DMS53 (cell line): ENCODE measurements around the gene ICAM5.
"Not testable (repeated sequence)": the region's sequence is repeated elsewhere in the genome, so short reads cannot be mapped to it uniquely, and the experiment has no call there.

Source experiments
- DNase-seq: peaks from one replicate; lab custom pipeline; 2025; lab: John Stamatoyannopoulos, UW

The ICAM5 gene

DNA sequence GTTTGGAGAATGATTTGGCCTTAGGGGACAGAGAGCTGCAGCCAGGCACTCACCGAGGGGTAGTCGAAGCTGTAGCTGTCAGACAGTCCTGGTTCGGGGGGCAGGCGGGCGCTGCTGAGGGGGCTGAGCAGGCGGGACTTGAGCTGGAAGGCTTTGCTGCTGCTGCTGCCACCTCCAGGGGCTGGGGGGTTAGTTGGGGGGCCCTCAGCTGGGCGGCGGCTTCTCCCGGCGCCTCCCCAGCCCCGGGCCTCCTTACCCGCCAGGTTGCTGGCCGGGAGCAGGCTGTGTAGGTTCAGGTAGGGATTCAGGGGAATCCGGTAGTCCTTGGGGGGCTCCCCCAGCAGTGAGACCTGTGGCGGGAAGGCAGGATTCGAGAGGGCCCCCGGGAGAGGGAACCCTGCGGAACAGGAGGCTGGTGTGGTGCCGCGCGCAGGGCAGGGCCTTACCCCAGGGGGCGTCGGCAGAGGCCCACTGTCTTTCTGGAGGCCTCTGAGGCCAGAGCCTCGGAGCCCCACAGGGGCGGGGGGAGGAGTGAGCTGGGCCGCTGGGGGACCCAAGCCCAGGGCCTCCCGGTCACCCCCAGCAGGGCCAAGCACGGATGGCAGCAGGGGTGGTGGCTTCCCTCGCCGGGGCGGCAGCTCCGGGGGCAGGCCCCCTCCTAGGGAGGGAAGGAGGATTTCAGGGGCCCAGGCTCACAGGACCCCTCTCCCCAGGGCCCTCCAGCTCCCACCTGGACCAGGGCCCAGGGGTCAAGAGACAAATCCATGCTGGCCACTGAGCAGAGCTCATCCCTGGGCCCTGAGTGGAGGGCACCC lies 31.1 kb downstream of the ICAM5 start:
- DNase-seq, result no peak

DNA sequence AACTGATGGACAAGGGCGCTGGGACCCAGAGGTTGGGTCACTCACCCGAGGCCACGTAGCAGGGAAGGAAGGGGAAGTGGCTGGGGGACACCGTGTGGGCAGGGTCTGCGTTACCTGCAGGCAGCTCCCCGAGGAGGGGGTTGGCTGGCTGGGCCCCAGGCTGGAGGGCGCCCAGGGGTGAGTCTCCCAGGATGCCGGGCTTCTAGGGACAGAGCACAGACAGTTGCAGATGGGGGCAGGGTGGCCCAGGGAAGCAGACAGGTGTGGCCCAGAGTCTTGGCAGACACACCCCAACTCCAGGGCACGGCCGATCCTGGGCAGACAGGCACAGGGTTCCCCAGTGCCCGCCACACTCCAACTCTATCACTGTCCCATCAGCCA lies 31.7 kb downstream of the ICAM5 start:
- no peak for DNase-seq

DNA sequence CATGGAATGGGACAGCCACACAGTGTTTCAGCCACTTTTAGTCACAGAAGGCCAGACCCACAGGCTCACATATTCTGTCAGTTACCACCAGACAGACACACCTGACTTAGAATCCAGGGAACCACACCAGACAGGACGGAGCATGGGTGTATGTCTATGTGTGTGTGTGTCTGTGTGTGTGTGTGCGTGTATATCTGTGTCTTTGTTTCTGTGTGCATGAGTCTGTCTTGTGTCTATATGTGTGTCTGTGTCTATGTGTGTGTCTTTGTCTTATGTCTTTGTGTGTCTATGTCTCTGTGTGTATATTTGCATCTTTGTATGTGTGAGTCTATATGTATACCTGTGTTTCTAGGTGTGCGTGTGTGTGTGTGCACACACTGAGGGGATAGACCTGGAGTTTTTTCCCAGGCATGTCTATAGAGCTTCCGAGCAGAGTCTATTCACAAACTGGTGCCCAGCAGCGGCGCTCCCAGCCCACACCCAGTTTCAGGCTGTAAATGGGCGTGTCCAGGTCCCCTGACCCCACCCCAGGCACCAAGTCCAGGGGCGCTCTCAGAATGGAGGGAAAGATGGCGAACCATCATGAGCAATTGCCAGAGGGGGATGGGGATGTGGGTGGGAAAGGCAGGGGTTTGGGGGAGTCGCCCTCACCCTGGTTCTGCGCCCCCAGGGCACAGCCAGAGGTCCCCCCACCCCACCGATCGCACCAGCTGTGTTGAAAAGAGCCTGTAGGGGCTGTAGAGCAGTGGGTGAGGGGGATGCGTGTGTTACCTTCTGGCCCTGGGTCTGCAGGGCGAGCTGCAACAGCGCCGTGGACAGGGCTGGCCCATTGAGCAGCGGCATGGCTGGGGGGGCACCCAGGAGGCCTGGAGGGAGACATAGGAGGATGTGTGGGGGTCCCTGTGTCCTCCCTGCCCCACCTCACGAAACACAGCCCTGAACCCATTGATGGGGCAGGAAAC lies 32.4 kb downstream of the ICAM5 start:
- DNase-seq, result no peak

DNA sequence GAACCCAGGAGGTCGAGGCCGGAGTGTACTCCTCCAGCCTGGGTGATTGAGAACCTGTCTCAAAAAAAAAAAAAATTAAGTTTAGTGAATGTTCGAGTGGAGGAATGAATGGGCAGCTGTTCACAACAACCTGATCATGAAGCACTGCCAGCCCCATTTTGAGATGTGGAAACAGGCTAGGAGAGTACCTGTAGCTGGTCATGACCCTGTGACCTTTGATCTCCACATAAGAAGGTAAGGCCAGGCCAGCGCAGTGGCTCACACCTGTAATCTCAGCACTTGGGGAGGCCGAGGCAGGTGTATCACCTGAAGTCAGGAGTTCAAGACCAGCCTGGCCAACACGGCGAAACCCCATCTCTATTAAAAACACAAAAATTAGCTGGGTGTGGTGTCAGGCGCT lies 36.0 kb downstream of the ICAM5 start:
- DNase-seq, result no peak

DNA sequence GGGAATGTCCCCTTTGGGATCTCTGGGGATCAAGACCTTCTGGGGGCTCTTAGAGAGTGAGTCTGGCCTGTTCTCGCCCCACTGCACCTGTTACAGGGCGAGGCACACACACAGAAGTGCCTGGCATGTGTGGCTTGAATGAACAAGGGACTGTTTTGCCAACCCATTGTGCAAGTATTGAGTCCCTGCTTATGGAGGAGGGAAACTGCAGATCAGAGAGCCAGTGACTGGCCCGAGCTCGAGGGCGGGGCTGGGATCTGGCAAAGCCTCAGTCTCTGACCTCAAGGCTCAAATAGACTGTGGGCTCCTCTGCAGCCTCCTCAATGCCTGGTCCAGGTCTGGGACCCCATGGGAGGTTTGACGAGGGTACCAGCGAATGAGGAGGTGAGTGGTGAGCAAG lies 38.0 kb downstream of the ICAM5 start:
- no peak for DNase-seq

DNA sequence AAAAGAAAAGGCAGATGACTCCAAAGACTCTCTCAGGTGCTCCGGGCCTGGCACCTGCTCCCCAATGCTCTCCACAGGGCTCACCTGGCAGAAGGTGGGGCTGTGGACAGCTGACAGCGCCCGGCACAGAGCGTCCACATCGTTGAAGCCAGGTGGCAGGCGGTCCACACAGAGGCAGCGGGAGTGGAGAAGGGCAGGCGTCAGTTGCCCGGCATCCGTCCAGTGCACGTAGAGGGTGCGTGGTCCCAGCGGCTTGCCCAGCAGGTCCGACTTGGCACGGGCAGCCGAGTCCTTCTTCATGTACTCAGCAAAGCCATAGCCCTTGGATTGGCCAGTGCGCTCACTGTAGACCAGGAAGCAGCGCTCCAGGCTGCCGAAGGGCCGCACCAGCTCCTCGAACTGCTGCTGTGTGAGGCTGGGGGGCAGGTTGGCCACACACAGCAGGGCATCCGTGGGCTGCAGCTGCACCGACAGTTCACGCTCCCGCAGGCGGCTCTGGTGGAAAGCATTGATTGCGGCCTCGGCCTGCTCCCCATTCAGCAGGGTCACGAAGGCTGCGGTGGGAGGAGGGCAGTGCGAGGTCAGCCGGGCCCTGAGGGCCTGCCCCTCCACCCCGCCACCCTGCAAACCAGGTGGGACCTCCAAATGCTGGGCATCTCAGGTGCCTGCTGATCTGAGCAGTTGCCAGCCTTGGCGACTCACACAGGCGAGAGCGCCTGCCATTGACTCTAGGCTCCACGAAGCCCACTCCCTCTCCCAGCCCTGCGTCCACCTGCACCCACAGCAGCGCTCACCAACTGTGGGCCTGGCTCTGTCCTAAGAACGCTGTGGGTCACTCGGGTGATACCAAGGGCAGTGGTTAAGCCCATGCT lies 39.0 kb downstream of the ICAM5 start:
- DNase-seq, result no peak

DNA sequence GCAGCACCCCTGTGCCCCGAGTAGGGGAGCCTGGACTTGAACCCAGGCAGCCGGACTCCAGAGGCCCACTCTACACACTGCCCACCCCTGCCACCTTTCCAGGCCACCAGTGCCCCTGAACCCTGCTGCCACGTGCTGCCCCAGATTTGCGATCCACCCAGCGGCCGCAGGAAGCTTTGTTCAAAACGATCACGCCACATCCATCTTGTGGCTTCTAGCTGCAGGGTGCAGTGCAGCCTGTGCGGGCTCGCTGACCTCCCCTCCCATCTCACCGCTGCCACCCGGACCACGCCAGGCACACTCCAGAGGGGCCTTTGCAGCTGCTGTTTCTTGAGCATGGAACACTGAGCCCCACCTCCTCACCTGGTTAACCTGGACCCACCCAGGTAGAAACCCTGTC lies 39.8 kb downstream of the ICAM5 start:
- no peak for DNase-seq

DNA sequence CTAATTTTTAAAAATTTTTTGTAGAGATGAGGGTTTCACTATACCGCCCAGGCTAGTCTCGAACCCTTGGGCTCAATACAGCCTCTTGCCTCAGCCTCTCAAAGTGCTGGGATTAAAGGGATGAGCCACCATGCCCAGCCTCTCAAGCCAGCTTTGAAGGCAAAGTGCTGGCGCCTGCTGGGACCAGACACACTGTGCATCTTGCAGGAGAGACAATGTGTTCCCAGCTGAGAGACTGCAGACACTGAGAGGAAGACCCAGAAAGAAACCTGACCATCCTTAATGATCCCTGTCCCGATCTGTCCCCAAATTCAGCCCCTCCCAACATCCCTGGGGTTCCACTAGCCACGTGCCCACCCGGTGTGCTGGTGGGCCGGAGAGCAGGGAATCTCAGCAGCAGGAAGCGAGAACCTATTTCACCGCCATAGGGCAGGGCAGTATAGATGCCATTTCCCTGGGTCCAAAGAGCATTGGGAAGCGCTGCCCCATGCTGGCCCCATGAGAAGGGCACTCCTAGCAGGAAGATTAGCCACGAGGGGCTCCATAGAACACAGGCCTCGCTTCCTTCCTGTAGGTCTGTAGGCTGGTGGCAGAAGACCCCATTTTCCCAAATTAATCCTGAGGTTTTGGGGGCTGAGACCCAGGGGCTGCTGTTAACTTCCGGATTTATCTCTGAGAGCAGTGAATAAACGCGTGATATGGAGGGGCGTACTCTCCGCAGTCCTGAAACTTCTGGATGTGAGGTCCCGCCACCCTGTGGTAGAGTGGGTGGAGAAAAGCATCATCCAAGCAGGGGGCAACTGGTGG lies 42.6 kb downstream of the ICAM5 start:
- peak; percentile 40 for DNase-seq

DNA sequence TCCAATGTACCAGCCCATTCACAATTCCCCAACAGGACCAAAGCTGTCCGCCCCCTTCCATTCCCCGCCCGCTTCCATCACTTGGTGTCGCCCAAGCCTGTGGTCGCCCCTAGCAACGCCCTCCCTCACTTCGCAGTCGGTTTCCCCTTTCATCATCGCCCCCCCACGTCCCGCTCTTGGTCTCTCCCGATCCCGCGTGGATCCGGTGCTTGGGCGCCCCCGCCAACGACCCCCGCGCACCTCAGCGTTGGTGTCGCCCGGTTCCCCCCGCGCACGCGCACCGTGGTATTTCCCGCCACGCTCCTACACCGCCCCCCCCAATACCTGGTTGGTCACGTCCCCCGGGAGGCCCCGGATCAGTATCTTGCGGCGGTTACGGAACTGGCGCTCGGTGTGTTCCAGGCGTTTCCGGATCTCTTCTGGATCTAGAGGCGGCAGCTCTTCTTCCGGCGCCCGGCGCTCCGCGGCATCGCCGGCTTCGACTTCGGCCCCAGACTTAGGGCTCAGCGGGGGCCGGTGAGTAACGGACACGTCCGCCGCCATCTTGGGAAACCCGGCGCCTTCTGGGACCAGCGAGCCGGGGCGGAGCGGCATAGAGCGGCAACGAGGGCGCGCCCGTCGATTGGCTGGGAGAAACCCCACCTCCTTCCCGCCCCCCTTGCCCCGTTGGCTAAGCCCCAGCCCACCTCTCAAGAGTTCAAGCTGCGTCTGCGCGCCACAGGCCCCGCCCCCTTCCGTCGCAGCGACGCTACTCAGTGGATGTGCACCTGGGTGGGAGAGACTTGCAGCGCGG lies 43.4 kb downstream of the ICAM5 start, which contains the start of gene RAVER1:
TSS of gene RAVER1 (minus strand) at position 565 of the 793 bp plus-strand sequence. CDS start at position 543, 22 bp downstream.
- peak; percentile 97 for DNase-seq

DNA sequence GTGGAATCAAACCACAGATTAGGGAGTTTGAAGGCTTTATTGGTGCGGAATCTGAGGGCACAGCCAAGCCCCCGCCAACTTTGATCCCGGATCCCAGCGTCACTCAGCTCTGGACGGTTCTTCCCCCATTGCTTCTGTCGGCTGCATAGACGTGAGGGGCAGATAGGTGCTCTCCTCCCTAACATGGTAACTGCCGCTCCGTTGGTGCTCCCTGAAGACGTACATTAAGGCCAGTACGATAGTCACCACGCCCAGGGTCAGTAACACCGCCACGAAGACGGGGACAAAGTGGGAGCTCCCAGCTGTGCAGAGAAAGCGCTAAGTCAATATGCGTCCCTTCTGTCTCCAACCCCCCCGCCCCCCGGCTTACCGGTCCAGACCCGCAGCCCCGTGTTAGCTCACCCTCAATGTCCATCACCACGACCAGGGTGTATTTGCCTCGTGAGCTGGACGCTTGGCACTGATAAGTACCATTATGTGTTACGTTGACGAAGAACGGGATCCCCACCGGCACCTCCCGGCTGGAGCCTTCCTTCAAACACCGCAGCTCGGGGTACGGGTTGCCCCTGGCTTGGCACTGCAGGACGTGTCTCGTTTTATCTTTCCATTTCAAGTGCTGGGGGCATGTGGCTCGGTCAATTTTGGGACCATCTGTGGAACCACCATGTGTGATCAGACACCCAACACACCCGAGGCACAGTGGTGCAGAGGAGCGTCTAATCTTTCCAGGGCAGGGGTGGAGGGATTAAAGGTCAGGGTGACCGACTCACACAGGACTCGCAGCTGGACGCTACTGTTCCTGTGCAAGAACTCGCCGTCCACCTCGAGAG lies 44.2 kb downstream of the ICAM5 start:
- DNase-seq, result peak; percentile 84

DNA sequence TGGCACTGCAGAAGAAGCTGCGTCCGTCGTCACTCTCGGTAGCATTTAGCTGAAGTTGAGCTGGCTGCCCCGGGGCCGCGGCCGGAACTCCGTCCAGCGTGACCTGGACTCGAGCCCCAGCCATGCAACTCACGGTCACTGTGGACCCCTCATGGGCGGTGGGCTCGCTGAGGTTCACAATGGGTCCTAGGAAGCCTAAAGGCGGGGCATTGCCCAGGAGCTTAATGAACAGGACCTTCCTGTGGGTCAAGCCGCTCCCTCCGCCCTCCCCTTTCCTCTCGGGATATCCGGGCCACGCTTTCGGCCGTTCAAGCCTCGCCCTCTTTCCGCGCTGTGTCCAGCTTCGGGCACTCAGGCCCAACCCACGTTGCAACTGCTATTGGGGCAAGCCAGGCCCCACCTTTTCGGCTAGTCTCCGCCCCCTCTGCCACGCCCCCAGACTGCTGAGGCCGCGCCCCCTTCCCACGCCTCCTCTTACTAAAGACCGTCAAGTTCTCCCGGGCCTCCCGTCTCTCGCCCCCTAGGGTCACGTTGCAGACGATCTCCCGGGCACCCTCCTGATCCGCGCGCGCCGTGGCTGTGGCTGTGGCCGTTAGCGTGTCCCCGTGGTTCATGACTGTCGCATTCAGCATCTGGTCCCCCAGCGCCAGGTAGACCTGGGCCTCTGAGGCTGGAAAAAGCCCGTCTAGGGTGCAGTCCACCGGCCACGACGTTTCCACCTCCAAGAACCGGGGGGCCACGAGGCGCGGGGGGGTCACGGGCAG lies 45.0 kb downstream of the ICAM5 start:
- peak; percentile 92 for DNase-seq

DNA sequence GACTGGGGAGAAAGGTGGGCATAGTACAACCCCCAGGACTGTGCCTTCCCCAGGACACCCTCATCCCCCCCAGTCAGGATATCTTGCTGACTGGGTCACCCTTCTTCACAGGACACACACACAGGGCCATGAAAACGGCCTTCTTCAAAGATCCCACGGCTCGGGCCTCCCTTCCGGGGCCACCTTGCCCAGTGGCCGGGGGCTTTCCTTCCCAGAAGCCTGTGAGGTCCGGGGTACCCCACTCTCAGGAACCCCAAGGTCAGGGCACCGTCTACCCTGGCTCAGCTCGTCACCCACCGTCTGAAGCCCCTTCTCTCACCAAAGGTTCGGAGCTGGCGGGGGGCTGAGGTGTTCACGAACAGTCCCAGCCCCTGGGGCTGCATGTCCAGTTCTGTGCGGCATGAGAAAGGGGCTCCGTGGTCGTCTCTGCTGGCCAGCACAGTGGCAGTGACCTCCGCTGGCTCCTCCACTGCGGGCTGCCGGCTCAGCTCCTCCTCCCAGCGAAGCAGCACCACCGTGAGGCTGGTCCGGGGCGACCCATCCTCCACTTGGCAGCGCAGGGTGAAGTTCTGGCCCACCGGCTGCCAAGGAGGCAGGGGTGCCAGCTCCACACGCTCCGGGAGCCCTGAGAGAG lies 45.7 kb downstream of the ICAM5 start:
- DNase-seq, result no peak

DNA sequence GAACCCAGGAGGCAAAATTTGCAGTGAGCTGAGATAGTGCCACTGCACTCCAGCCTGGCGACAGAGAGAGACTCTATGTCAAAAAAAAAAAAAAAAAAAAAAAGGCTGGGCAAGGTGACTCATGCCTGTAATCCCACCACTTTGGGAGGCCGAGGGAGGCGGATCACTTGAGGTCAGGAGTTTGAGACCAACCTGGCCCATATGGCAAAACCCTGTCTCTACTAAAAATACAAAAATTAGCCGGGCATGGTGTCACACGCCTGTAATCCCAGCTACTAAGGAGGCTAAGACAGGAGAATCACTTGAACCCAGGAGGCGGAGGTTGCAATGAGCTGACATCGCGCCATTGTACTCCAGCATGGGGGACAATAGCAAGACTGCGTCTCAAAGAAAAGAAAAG lies 47.0 kb downstream of the ICAM5 start:
- DNase-seq, result not testable (repeated sequence)

DNA sequence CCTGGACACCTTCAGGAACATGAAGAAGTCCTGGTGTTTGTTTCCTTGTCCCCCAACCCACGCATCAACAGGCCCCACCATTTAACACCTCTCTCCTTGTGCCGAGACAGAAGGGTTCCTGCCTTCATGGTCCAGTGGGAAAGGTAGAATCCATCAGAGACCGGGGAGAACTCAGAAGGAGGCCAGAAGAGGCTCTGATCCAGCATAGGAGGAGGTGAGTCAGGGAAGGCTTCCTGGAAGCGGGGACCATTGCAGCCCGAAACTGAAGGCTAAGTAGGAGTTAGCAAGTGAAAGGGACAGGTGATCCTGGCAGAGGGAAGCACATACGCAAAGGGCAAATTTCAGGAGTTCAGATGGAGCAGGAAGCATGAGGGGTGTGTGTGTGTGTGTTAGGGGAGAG lies 49.2 kb downstream of the ICAM5 start:
- no peak for DNase-seq

DNA sequence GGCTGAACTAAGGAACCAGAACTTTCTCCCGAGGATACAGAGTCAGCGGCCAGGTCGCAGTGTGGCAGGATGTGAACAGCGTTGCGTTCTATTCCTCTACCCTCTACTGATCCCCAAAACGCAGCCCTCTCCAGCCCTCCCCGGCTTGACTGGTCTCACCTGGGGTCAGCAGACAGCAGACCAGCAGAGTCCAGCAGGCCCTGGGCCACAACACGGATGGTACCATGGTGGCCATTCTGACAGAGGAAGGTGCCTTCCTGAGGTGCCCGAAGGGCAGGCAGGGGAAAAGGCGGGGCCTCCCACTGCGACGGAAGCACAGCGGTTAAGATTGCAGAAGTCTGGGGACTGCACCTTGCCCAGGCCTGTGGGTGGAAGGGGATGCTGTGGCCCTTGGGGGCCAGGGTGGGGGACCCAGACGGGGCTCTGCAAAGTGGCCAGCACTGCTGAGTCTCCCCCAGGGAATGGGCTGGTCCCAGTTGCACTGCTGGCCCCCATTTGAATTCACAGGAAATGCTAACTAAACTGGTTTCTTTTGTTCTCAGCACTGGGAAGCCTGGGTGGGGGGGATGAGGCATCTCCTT lies 49.7 kb downstream of the ICAM5 start, which contains the start of gene ICAM3:
TSS of gene ICAM3 (minus strand) at position 245 of the 581 bp plus-strand sequence. CDS start at position 235, 10 bp downstream.
- no peak for DNase-seq

DNA sequence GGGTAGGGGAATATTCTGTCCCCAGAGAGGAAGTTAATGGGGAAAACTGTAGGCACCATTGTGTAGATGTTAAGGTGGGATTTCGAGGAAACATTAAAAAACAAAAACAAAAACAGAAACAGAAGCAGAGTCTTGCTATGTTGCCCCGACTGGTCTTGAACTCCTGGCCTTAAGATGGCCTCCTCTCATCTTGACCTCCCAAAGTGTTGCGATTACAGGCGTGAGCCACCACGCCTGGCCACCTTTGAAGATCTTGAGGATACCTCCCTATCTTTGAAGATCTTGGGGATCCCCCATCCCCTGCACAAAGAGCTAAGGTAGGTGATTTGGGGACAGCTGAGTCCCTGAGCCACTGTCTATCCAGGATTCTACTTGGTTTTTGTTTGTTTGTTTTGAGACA lies 50.2 kb downstream of the ICAM5 start:
- DNase-seq, result no peak

DNA sequence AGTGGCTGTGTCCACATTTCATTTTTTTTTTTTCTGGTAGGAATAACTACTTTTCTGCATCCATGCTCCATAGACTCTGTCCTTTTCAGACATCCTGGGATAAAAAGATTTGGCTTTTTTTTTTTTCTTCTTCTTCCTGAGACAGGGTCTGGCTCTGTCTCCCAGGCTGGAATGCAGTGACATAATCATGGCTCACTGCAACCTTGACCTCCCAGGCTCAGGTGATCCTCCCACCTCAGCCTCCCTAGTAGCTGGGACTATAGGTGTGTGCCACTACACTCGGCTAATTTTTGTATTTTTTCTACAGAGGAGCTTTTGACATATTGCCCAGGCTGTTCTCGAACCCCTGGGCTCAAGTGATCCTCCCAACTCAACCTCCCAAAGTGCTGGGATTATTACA lies 53.7 kb downstream of the ICAM5 start:
- no peak for DNase-seq

DNA sequence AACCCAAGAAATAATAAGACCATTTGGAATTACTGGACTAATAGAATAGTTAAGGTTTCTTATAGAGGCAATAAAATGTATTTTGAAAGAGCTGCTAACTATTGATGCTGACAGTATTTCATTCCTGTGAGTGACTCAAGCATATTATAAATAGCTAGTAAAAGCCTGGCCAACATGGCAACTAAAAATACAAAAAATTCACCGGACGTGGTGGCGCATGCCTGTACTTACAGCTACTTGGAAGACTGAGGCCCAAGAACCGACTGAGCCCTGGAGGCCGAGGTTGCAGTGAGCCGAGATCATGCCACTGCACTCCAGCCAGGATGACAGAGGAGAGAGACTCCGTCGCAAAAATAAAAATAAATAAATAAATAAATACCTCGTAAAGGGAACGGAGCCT lies 55.0 kb downstream of the ICAM5 start:
- no peak for DNase-seq
